ENCODE results near the gene POPDC3. TPM values are rescaled to one million over a fixed set of nuclear protein-coding genes. Genes with fewer than 3 reads are reported as not detected.

POPDC3 gene
- total and polyA plus RNA-seq, 10 of the 15 experiments (the other 5 are each of a cell fraction or from before 2014, with no cell fraction given) = 1.6 TPM; not detected in 9

- SMC1A ChIA-PET (ENCODE audit: uncharacterized antibody, unreplicated experiment) = no interaction called here
- Histone ChIP-seq H3K4me2 (ENCODE audit: control insufficient read depth, insufficient read depth) (no peak overlapping the region), H4K20me1 (ENCODE audit: control insufficient read depth, insufficient read depth) (no peaks in the 10 kb centered on the region), H3K79me2 (ENCODE audit: control insufficient read depth, insufficient read depth, low read length) (no peaks in the 10 kb centered on the region), H3K9ac (ENCODE audit: control insufficient read depth, insufficient read depth, low read length) (no peak overlapping the region), H3K4me3 (no peak overlapping the region), H3K4me1 (ENCODE audit: control insufficient read depth, insufficient read depth, low read length) (no peaks in the 10 kb centered on the region), H3K36me3 (ENCODE audit: control insufficient read depth in 2 of 2, insufficient read depth in 2 of 2, low read length in 1 of 2) (no peaks in the 10 kb centered on the region), H2AFZ (ENCODE audit: control insufficient read depth, low read depth, low read length) (no peak overlapping the region), H3K9me3 (replicated peaks; ENCODE audit: control insufficient read depth, insufficient read depth, low read length) (no peaks in the 10 kb centered on the region), H3K27ac (ENCODE audit: control insufficient read depth, insufficient read depth) (no peak overlapping the region), H3K27me3 (replicated peaks in 1 of 2; ENCODE audit: control insufficient read depth in 2 of 2, insufficient read depth in 2 of 2, low read length in 1 of 2) (peaks cover 5 to 7% of the 10 kb centered on the region in 2 experiments)
- DNase-seq (ENCODE audit: low read depth, low spot score) (no peak), FAIRE-seq (no peak), ATAC-seq (no peak)
- POLR2A ChIA-PET = no interaction called here
- no TSS peak for BruUV-seq (replicated peaks)
- WGBS (ENCODE audit: insufficient coverage, insufficient replicate concordance, low lambda C conversion rate, missing lambda C conversion rate) = 53% methylated on average over 6 of the region's 6 CpGs
- RAD21 ChIA-PET (ENCODE audit: unreplicated experiment) = no interaction called here
- intact Hi-C loops (cut with micrococcal nuclease; ENCODE audit: unreplicated experiment) = no loop called here
- in situ Hi-C loops (cut with MboI) = no loop called here
- CTCF ChIA-PET = no interaction called here
- TF ChIP-seq ZNF687 (IDR thresholded peaks at IDR 0.05) (no peak), BCL3 (IDR thresholded peaks at IDR 0.05; ENCODE audit: borderline replicate concordance, insufficient read depth, low read depth, low read length, poor library complexity, severe bottlenecking) (no peak), CBX5 (IDR thresholded peaks at IDR 0.05; ENCODE audit: low read depth) (no peak), ZBTB33 (IDR thresholded peaks at IDR 0.05) (no peak), EED (IDR thresholded peaks at IDR 0.05; ENCODE audit: low read depth) (no peak), E4F1 (IDR thresholded peaks at IDR 0.05; ENCODE audit: borderline replicate concordance, partially characterized antibody) (no peak), MTA3 (IDR thresholded peaks at IDR 0.05; ENCODE audit: borderline replicate concordance, low read length) (no peak), TARDBP (IDR thresholded peaks at IDR 0.05; ENCODE audit: borderline replicate concordance) (no peak), TCF7 (IDR thresholded peaks at IDR 0.05; ENCODE audit: borderline replicate concordance) (no peak), ZNF592 (IDR thresholded peaks at IDR 0.05) (no peak)
Observed at GRCh38 chr6:105174512-105174911, 5.3 kb downstream of the POPDC3 start.

All from GM12878 (cell line).